Kidney glomerular epithelial cell (primary cell): Measurements from ENCODE around the gene MTA3.

Experiments
- DNase-seq: peaks from one replicate; lab custom pipeline; 2025; lab: John Stamatoyannopoulos, UW

MTA3 gene

DNA sequence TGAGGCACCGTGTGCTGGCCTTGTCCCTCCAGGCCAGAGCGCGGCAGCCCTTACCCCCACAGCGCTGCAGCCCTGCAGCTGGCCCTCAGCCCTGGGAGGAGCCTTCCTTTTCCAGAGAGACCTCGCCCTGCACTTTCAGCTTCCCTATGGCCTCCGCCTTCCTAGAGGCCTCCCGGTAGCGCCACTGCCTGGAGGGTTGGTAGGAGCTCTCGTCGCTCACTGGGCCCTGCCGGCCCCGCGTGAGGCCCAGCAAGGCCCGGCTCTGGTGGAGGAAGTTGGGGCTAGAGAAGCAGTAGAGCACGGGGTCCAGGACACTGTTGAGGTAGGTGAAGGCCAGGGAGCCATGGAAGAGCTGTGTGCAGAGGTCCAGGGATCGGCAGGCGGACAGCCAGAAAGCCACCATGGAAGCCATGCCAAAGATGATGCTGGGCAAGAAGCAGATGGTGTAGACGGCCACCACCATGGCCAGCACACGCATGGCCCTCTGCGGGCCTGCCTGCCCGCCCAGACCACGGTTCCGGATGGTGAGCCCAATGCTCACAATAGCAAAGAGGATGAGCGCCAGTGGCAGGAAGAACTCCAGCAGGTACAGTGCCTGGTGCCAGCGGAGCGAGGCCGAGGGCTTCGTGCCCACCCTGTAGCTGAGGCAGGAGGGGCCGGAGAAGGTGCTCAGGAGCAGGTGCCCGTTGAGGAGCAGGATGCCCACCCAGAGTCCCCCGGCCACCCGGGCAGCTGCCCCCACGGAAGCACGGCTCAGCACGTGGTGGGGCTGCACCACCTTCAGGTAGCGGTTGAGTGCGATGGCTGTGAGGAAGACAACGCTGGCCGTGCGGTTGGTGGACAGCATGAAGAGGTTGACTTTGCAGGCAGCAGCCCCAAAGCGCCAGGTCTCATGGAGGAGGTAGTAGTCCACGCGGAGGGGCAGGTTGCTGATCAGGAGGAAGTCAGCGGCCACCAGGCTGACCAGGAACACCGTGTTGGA lies 194.7 kb downstream of the MTA3 start:
- DNase-seq = no peak

DNA sequence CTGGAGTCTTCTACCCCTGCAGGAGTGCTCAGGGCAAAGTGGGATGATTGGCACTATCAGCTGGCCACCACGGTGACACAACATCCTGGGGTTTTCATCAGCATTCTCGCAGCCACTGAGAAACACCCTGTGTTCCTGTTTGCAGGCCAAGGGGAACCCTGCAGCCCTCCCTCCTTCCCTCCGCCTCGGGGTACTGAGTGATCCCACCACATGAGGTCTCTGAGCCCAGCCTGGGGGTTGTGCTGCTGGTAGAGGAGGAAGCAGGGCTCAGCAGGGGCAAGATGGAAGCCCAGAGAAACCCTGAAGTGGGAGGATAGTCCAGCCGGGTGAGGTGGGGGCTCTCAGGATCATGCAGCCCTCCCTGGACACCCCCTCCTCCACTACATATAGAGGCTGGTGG lies 195.7 kb downstream of the MTA3 start, which contains the start of gene OXER1:
OXER1 (minus strand) TSS at position 40 of the 400 bp plus-strand sequence. CDS start 73 bp downstream, outside the sequence.
- no peak for DNase-seq

- DNase-seq = no peak
These were observed 196.5 kb downstream of the MTA3 start for GRCh38 chr2:42764901-42765300.

GRCh38 chr2:42765686-42766085 lies 197.3 kb downstream of the MTA3 start:
- no peak for DNase-seq

- no peak for DNase-seq
These were observed 198.9 kb downstream of the MTA3 start for GRCh38 chr2:42767080-42767898.

DNA sequence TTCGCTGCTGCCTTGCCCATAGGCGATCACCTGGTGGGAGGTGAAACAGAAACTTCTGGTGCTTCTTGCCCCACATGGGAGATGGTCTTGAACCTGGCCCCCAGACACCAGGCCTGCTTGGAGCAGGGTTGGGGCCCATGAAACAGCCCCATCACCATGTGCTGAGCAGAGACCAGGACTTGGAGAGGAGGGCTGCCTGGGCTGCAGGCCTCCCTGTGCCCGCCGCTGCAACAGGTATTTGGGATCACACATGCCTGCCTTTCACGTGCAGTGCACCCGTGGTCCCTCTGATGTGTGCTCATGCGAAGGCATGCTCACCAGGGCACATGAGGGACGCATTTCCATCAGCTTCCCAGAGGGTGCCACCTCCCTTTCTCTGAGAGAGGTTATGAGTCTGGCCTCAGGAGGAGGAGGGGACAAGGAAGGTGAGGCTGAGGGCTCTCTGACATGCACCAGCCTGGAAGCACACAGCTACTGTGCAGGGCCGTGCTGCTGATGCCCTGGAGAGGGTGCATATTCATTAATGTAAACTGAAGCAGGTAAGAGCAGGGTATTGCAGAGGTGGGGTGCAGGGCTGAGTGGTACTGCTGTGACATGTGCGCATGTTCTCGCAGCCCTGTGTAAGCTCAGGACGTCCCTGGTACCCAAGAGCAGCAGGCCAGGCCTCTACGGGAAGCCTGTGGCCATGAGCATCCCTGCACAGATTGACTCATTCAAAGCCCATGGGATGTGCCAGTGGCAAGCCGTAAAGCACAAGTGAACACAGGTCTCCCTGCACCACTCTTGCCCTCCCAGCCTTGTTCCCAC lies 199.7 kb downstream of the MTA3 start:
- no peak for DNase-seq

DNA sequence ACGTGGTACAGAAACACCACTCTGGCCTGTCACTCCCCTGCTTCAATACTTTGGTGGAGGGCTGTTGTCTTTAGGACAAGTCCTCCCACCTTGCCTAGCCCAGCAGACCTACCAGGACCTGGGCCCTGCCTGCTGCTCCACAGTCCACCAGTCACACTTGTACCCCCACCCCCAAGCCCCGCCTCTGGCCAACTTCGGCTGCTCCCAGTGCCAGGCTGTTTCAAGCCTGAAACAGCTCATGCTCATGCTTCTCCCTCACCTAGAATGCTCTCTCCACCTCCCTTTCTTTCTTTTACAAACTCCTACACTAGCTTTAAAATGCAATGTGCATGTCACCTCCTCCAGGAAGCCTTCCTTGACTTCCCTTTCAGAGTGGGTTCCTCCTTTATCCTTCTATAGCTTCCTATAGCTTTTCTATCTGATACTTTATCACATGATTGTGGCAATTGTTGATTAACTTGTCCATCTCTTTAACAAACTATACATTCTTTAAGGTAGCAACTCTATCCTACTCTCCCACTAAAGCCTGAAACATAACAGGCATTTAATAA lies 200.3 kb downstream of the MTA3 start:
- DNase-seq = no peak

DNA sequence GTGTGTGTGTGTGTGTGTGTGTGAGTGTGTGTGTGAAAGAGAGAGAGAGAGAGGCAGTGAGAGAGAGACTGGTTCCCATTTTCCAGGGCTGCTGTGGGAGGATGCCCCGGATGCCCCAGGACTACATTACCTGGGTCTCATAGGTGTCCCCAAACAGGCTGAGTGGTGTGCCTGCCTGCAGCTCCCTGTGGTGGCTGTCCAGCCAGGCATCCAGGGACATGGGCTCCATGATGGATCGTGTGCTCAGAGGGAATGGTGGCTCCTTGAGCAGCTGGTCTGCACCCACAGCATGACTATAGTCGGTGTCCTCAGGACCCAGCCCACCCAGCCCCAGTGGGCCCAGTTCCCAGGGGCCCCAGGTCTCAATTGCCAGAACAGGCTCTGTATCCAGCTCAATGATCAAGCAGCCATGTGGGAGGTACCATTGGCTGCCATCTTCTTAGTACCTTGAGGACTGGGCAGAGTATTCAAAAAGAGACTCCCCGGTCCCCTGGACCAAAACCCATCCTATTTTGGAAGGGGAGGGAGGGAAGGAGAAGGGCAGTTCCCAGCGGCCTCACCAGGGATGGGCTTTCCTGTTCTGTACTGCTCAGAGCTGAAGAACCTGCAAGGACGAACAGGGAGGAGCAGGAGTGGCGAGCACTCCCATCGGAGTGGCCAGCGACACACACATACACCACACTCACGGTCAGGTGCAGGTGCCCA lies 201.3 kb downstream of the MTA3 start:
- no peak for DNase-seq

GRCh38 chr2:42770288-42771131 lies 202.1 kb downstream of the MTA3 start:
- DNase-seq = no peak

DNA sequence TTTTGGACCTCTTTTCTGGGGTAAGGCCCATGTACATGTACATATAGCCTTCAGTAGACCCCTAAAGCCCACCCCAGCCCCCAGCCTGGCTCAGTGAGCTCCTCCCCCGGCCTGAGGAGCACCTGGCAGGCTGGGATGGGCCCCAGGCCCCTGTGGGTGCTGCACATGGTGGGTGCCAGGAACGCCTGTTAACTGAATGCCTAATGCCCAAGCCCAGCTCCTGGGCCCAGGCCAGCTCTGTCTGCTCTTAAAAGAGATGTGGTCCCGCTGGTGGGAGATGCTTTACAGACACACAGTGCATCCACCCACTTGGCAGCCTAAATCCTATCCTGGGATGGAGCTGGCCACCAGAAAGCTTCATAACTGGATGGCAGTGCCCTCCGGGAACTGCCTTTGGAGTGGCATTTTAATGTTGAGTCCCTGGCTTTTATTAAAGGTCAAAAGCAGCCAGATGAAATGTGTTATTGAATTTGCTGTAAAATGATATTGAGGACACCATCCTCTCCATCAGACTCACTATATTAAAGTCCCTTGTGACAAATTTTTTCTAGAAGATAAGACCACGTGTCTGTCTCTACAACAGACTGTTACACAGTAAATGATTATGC lies 203.2 kb downstream of the MTA3 start:
- no peak for DNase-seq

- DNase-seq = no peak
These were observed 206.8 kb downstream of the MTA3 start for GRCh38 chr2:42775186-42775585.

- DNase-seq = no peak
These were observed 207.4 kb downstream of the MTA3 start for GRCh38 chr2:42775810-42776209.

GRCh38 chr2:42777883-42778805 lies 209.7 kb downstream of the MTA3 start:
- peak; percentile 33 for DNase-seq

GRCh38 chr2:42781181-42781580 lies 212.7 kb downstream of the MTA3 start:
- DNase-seq = no peak

GRCh38 chr2:42783511-42783910 lies 215.1 kb downstream of the MTA3 start:
- DNase-seq = no peak

DNA sequence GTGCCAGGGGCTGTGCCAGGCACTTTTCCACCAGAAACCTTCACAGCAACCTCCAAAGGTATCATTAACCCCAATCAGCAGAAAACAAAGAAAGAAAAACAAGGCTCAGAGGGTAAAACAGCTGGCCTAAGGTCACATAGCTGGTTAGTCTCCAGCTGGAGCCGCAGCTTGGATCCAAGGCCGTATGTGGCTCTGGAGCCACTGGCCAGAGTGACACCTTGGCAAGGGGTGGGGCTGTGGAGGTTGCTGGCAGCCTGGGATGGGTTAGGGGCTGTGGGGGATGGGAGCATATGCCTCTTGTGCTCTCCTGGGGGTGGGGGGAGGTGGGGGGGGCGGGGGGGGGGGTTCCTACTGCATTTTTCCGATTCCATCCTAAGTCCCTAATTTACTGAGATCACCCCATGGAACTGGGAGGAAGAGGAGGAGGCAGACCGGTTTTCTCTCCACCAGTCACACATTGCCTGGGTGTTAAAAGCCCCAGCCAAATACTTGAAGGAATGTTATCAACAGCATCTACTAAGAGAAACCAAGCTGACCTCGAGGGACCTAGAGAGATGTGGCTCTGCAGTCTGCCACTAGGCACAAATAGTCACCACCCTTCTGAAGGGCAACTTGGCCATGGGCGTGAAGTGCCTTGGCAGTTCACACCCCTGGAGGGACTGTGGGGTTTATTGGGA lies 215.9 kb downstream of the MTA3 start:
- no peak for DNase-seq

GRCh38 chr2:42786561-42787345 lies 218.3 kb downstream of the MTA3 start:
- no peak for DNase-seq
